Measurements from ENCODE around the gene GNPDA1. TPM values are rescaled to one million over a fixed set of nuclear protein-coding genes. Genes with fewer than 3 reads are reported as not detected.
A peak's percentile ranks its signal among the peaks of the same experiment; 100 is the strongest.

GNPDA1 gene
- polyA plus RNA-seq, 5 donors, result 36.0 to 42.3 (median 40.2) TPM

GRCh38 chr5:142032150-142032549 is 19.3 kb upstream of the GNPDA1 start:
- no peak for DNase-seq

- no peak for DNase-seq
These were observed 12.8 kb upstream of the GNPDA1 start for GRCh38 chr5:142025637-142026036.

- peak; percentile 83 to 88 for DNase-seq
These were observed 12.0 kb upstream of the GNPDA1 start for GRCh38 chr5:142024771-142025304.

- DNase-seq, result no peak
These were observed 11.0 kb upstream of the GNPDA1 start for GRCh38 chr5:142023836-142024235.

GRCh38 chr5:142020122-142020659 is 7.4 kb upstream of the GNPDA1 start:
- no peak for DNase-seq

GRCh38 chr5:142017832-142018427 is 5.1 kb upstream of the GNPDA1 start:
- no peak for DNase-seq

- DNase-seq, result no peak
These were observed 3.7 kb upstream of the GNPDA1 start for GRCh38 chr5:142016556-142016955.

- DNase-seq, result no peak
These were observed 3.1 kb upstream of the GNPDA1 start for GRCh38 chr5:142015781-142016533.

- DNase-seq, result no peak
These were observed 2.2 kb upstream of the GNPDA1 start for GRCh38 chr5:142014911-142015584.

- DNase-seq, result no peak
These were observed 1.1 kb upstream of the GNPDA1 start for GRCh38 chr5:142013734-142014521.

- no peak for DNase-seq
These were observed 541 bp downstream of the GNPDA1 start for GRCh38 chr5:142012186-142012785.

- DNase-seq, result no peak
These were observed 1.1 kb downstream of the GNPDA1 start for GRCh38 chr5:142011572-142012185.

- no peak for DNase-seq
These were observed 2.9 kb downstream of the GNPDA1 start for GRCh38 chr5:142009886-142010285.

GRCh38 chr5:142008813-142009212 is 4.0 kb downstream of the GNPDA1 start:
- no peak for DNase-seq

GRCh38 chr5:142007237-142007544 is 5.6 kb downstream of the GNPDA1 start:
- DNase-seq, result no peak

GRCh38 chr5:142006363-142007236 is 6.2 kb downstream of the GNPDA1 start:
- no peak for DNase-seq

GRCh38 chr5:142003266-142003800 is 9.5 kb downstream of the GNPDA1 start:
- no peak for DNase-seq

GRCh38 chr5:142000704-142001484 is 11.9 kb downstream of the GNPDA1 start:
- no peak for DNase-seq

GRCh38 chr5:142000173-142000572 is 12.7 kb downstream of the GNPDA1 start:
- no peak for DNase-seq
